RWPE1 (cell line): ENCODE measurements around the gene ACOT7.
A peak's percentile ranks its signal among the peaks of the same experiment; 100 is the strongest.
"Not testable (repeated sequence)": the region's sequence is repeated elsewhere in the genome, so short reads cannot be mapped to it uniquely, and the experiment has no call there.

Experiments
- CTCF ChIA-PET: fragments of 350-600 bp; sonication (Branson Sonifier 250); formaldehyde crosslinking; extraction: SDS; loops from one replicate; lab custom pipeline; 2021; lab: Yijun Ruan, JAX
- POLR2A ChIA-PET: fragments of 400-600 bp; formaldehyde crosslinking; extraction: SDS; loops from one replicate; lab custom pipeline; 2020; ENCODE audit warnings: antibody characterized with exemption; ENCODE audit not compliant: low non-redundant PET; lab: Yijun Ruan, JAX
- DNase-seq: peaks from one replicate; pipeline ENCODE4 v3.0.0; 2012; ENCODE audit warnings: low spot score
- H3K27ac ChIP-seq: fragments of 450-650 bp; 2 replicates; pipeline ENCODE4 v1.5.1; 2017
- CTCF ChIP-seq: fragments of 450-650 bp; conservative IDR thresholded peaks from 2 replicates; pipeline ENCODE4 v1.5.1; 2017; ENCODE audit warnings: low read depth, mild to moderate bottlenecking

ACOT7 gene

GRCh38 chr1:6393400-6394187 lies at the start of gene ACOT7:
Gene ACOT7 (minus strand): TSS chr1:6393767. CDS start chr1:6393399, 368 bp downstream.
- CTCF ChIA-PET: interaction anchor here (0.6 to 1.7 kb wide), 5 partner anchors 11 to 642 kb away, joined by 3 to 4 read pairs (median 4); no protein-coding TSS in a partner anchor
- H3K27ac ChIP-seq: peak within 1 kb of the TSS; percentile 95
- no peak; the same call in 1 of the 2 replicates for TF ChIP-seq CTCF
- peak; percentile 91 for DNase-seq
- POLR2A ChIA-PET: interaction anchor here (0.5 to 1.4 kb wide), 4 partner anchors 25 to 52 kb away, joined by 3 read pairs; no protein-coding TSS in a partner anchor

- CTCF ChIA-PET: interaction anchor here (5.5 kb wide), 1 partner anchor 21 kb away, joined by 85 read pairs; the partner anchor contains the start of gene HES2
- no peak for TF ChIP-seq CTCF
- DNase-seq: no peak
- no peak overlapping the region for H3K27ac ChIP-seq
- POLR2A ChIA-PET: no interaction called here
These were observed 48.0 kb upstream of the ACOT7 start for GRCh38 chr1:6441586-6441985.

- TF ChIP-seq CTCF: peak; percentile 44
- ChIA-PET CTCF (interaction anchor here (0.5 to 5.5 kb wide), 4 partner anchors 20 to 399 kb away, joined by 4 to 85 read pairs (median 7); partner anchors contain the start of gene HES2), POLR2A (no interaction called here)
- H3K27ac ChIP-seq: 0 out of 2 replicates have a peak overlapping the region, but pooled peaks have one; percentile 58
- DNase-seq: peak; percentile 79
These were observed 46.9 kb upstream of the ACOT7 start for GRCh38 chr1:6440198-6441126.

GRCh38 chr1:6438047-6438525 lies 44.5 kb upstream of the ACOT7 start:
- DNase-seq: peak; percentile 68
- peak; percentile 93 for TF ChIP-seq CTCF
- ChIA-PET CTCF (interaction anchor here (0.5 to 5.5 kb wide), 19 partner anchors 9 to 193 kb away, joined by 3 to 85 read pairs (median 5); partner anchors contain the start of gene HES2), POLR2A (no interaction called here)
- peak overlapping the region; percentile 58 for H3K27ac ChIP-seq

DNA sequence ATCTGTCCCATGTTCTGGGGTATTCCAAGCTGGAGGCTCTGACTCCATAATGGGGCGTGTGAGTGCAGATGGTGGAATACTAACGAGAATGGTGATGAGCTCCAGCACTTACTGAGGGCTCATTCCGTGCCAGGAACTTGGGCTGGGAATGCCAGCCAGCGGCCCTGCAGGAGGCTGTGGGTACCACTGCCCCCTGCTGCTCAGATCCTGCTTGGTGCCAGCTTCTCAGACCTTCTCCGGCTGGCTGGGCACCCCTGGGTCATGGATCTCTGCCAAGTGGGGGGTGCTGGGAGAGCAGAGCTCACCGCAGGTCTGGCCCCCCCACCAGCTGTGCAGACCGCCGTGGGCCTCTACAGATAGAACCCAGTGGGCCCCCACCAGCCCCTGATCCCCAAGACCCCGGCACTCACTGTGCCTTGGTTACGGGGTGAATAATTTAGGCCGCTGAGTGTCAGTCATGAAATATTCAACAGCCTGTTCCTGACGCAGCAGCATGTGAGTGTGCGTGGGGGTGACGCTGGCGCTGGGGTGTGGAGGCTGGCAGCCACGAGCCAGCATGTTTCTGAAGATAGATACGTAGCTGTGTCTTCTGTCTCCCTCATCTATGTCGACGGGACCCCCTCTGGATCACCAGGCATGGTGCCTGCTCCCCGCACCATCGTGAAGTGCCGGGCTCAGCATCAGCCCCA lies 43.6 kb upstream of the ACOT7 start:
- CTCF ChIA-PET: interaction anchor here (0.5 to 5.5 kb wide), 19 partner anchors 8 to 358 kb away, joined by 3 to 85 read pairs (median 5); partner anchors contain the start of gene HES2
- DNase-seq, POLR2A ChIA-PET, H3K27ac ChIP-seq: not testable (repeated sequence)

GRCh38 chr1:6436277-6436676 lies 42.7 kb upstream of the ACOT7 start:
- POLR2A ChIA-PET, DNase-seq, H3K27ac ChIP-seq: not testable (repeated sequence)
- CTCF ChIA-PET: interaction anchor here (0.8 to 5.5 kb wide), 2 partner anchors 13 to 15 kb away, joined by 3 to 85 read pairs; partner anchors contain the start of gene HES2
